IMR-90 (cell line): ENCODE measurements around the gene RASL10A. TPM values are rescaled to one million over a fixed set of nuclear protein-coding genes. Genes with fewer than 3 reads are reported as not detected.

Experiments used
- ATAC-seq: fragments of 200-7000 bp; cut with Tn5 transposase; 2 replicates; pipeline ENCODE4 v1.9.1; 2020; ENCODE audit warnings: low read depth, mild to moderate bottlenecking, moderate library complexity
- BruUV-seq: library from RNA; stranded (reverse); fragments of 400-500 nt; replicated peaks from 2 replicates; lab custom pipeline; 2021; lab: Mats Ljungman, UMichigan
- CTCF ChIA-PET: fragments of 300-600 bp; formaldehyde crosslinking; extraction: SDS; loops from one replicate; lab custom pipeline; 2021; ENCODE audit warnings: antibody characterized with exemption; lab: Yijun Ruan, JAX
- POLR2A ChIA-PET: fragments of 300-600 bp; sonication (Branson Sonifier 250); formaldehyde crosslinking; loops from one replicate; lab custom pipeline; 2022; ENCODE audit warnings: antibody characterized with exemption; ENCODE audit not compliant: unreplicated experiment; lab: Charles Lee
- DNase-seq: peaks from one replicate; pipeline ENCODE4 v3.0.0; 2013
- H2AFZ ChIP-seq: replicated peaks from 2 replicates; pipeline ENCODE3; 2013; ENCODE audit warnings: low read length, mild to moderate bottlenecking; ENCODE audit not compliant: poor library complexity
- H2AK5ac ChIP-seq: 2 replicates; pipeline ENCODE4 v1.6.1; 2013; ENCODE audit warnings: low read depth, low read length, inconsistent platforms
- H2AK9ac ChIP-seq: replicated peaks from 2 replicates; pipeline ENCODE3; 2013; ENCODE audit warnings: mild to moderate bottlenecking, low read depth, low read length, moderate library complexity; ENCODE audit not compliant: poor library complexity
- H2BK120ac ChIP-seq: 2 replicates; pipeline ENCODE4 v1.6.1; 2013; ENCODE audit warnings: low read depth, low read length, inconsistent platforms
- H2BK15ac ChIP-seq: 3 replicates; pipeline ENCODE4 v1.6.1; 2013; ENCODE audit warnings: low read depth, low read length, inconsistent platforms
- H2BK20ac ChIP-seq: 2 replicates; pipeline ENCODE4 v1.6.1; 2013; ENCODE audit warnings: low read depth, mild to moderate bottlenecking, inconsistent platforms, low read length, moderate library complexity
- H2BK5ac ChIP-seq: 2 replicates; pipeline ENCODE4 v1.6.1; 2013; ENCODE audit warnings: mild to moderate bottlenecking, low read depth, low read length, inconsistent platforms; ENCODE audit not compliant: poor library complexity, severe bottlenecking
- H3K14ac ChIP-seq: replicated peaks from 2 replicates; pipeline ENCODE4 v1.6.1; 2013; ENCODE audit warnings: low read depth, low read length, inconsistent platforms
- H3K18ac ChIP-seq: 2 replicates; pipeline ENCODE4 v1.6.1; 2013; ENCODE audit warnings: low read depth, low read length, control low read depth
- H3K23ac ChIP-seq: 2 replicates; pipeline ENCODE4 v1.6.1; 2013; ENCODE audit warnings: low read depth, low read length, inconsistent platforms
- H3K27ac ChIP-seq: 2 replicates; pipeline ENCODE4 v1.5.1; 2013; ENCODE audit warnings: mild to moderate bottlenecking, control low read depth, low read length; ENCODE audit not compliant: insufficient read depth
- H3K27me3 ChIP-seq: 2 replicates; pipeline ENCODE4 v1.6.1; 2013; ENCODE audit warnings: low read length; ENCODE audit not compliant: control insufficient read depth, insufficient read depth
- H3K36me3 ChIP-seq: 2 replicates; pipeline ENCODE4 v1.6.1; 2013; ENCODE audit warnings: low read length, mixed read lengths; ENCODE audit not compliant: control insufficient read depth, insufficient read depth
- H3K4ac ChIP-seq: 2 replicates; pipeline ENCODE4 v1.6.1; 2013; ENCODE audit warnings: low read depth, low read length, inconsistent platforms
- H3K4me1 ChIP-seq: 2 replicates; pipeline ENCODE4 v1.6.1; 2013; ENCODE audit warnings: low read length, mixed read lengths; ENCODE audit not compliant: control insufficient read depth, insufficient read depth
- H3K4me2 ChIP-seq: 2 replicates; pipeline ENCODE4 v1.6.1; 2013; ENCODE audit warnings: low read depth, mild to moderate bottlenecking, control low read depth, low read length, moderate library complexity
- H3K4me3 ChIP-seq: 2 replicates; pipeline ENCODE4 v1.5.1; 2013; ENCODE audit warnings: low read depth, mild to moderate bottlenecking, control low read depth, low read length, moderate library complexity; ENCODE audit not compliant: insufficient read depth
- H3K56ac ChIP-seq: 2 replicates; pipeline ENCODE4 v1.6.1; 2013; ENCODE audit warnings: low read length, inconsistent platforms; ENCODE audit not compliant: insufficient read depth; ENCODE audit errors: extremely low read depth
- H3K79me1 ChIP-seq, 2 experiments: 2 replicates each; pipeline ENCODE4 v1.6.1; 2013; ENCODE audit warnings: low read length in 2 of 2, inconsistent platforms in 1 of 2, low read depth in 1 of 2
- H3K9ac ChIP-seq: 2 replicates; pipeline ENCODE4 v1.6.1; 2013; ENCODE audit warnings: low read depth, low read length, control low read depth
- H3K9me1 ChIP-seq: 2 replicates; pipeline ENCODE4 v1.6.1; 2013; ENCODE audit warnings: low read length, inconsistent platforms; ENCODE audit not compliant: insufficient read depth
- H3K9me3 ChIP-seq: 2 replicates; pipeline ENCODE4 v1.6.1; 2013; ENCODE audit warnings: low read length; ENCODE audit not compliant: control insufficient read depth, insufficient read depth
- H4K20me1 ChIP-seq: 2 replicates; pipeline ENCODE4 v1.6.1; 2013; ENCODE audit warnings: low read length, inconsistent platforms; ENCODE audit not compliant: insufficient read depth
- H4K5ac ChIP-seq: 2 replicates; pipeline ENCODE4 v1.6.1; 2013; ENCODE audit warnings: mild to moderate bottlenecking, low read depth, low read length, control low read depth
- H4K8ac ChIP-seq, 2 experiments: 2 replicates each; pipeline ENCODE4 v1.6.1; 2013; ENCODE audit warnings: low read depth in 2 of 2, low read length in 2 of 2, control low read depth in 1 of 2, inconsistent platforms in 1 of 2
- H4K91ac ChIP-seq: 2 replicates; pipeline ENCODE4 v1.6.1; 2013; ENCODE audit warnings: low read depth, low read length, inconsistent platforms; ENCODE audit not compliant: insufficient read depth
- MXI1 ChIP-seq: IDR thresholded peaks from 2 replicates; pipeline ENCODE4 v1.6.1; 2012; ENCODE audit warnings: low read depth, mild to moderate bottlenecking, low read length, moderate library complexity, borderline replicate concordance
- POLR2A ChIP-seq: IDR thresholded peaks from 2 replicates; pipeline ENCODE4 v1.6.1; 2012; ENCODE audit warnings: mild to moderate bottlenecking, low read depth, low read length
- RCOR1 ChIP-seq: IDR thresholded peaks from 2 replicates; pipeline ENCODE4 v1.6.1; 2012; ENCODE audit warnings: mild to moderate bottlenecking, low read length, improper control_type of control experiment; ENCODE audit not compliant: insufficient replicate concordance
- RFX5 ChIP-seq: IDR thresholded peaks from 2 replicates; pipeline ENCODE4 v1.8.0; 2012; ENCODE audit warnings: low read depth, mild to moderate bottlenecking, low read length, moderate library complexity
- SMC3 ChIP-seq: fragments of 150-350 bp; IDR thresholded peaks from 2 replicates; pipeline ENCODE4 v1.6.1; 2016; ENCODE audit warnings: low read depth, mild to moderate bottlenecking, antibody characterized with exemption, low read length, moderate library complexity
- WGBS, 2 experiments: methylation state at CpG; one replicate each; pipeline versions ENCODE4 v1.1.5 to v1.1.7; 2013; ENCODE audit warnings: missing lambda C conversion rate in 2 of 2; ENCODE audit not compliant: insufficient read length in 1 of 2; ENCODE audit errors: extremely low coverage in 2 of 2; 5-methylcytosine and 5-hydroxymethylcytosine counted together
- dilution Hi-C: fragments of 300-500 bp; cut with HindIII; formaldehyde crosslinking; loops from one replicate; pipeline ENCODE4 v1.14.3; 2018; ENCODE audit warnings: low sequenced_read_pairs; ENCODE audit not compliant: unreplicated experiment
- in situ Hi-C: fragments of 300-500 bp; cut with MboI; formaldehyde crosslinking; loops from 3 replicates; pipeline ENCODE4 v1.14.3; 2019; ENCODE audit warnings: low sequenced_read_pairs, inconsistent platforms, mixed read lengths
- intact Hi-C: fragments of 100-400 bp; cut with micrococcal nuclease; formaldehyde crosslinking; loops from 2 replicates; pipeline ENCODE4 v1.10.0; 2022
- polyA plus RNA-seq, 3 experiments: library from polyadenylated mRNA; depleted of rRNA; stranded (reverse); fragments of >200 nt; gene quantifications; 2 replicates each; pipeline ENCODE4 v1.2.3, GENCODE V29; 2012; ENCODE audit warnings: low replicate concordance in 1 of 3
- total RNA-seq: library from RNA; depleted of rRNA; stranded (reverse); fragments of >200 nt; gene quantifications from 2 replicates; pipeline ENCODE4 v1.2.3, GENCODE V29; 2012

The RASL10A gene
- total and polyA plus RNA-seq, 2 of the 4 experiments (the other 2 are of a cell fraction) = 0.26 TPM; not detected in 1

GRCh38 chr22:29328055-29328454, 12.6 kb upstream of the RASL10A start:
- POLR2A ChIA-PET = no interaction called here

More at GRCh38 chr22:29328055-29328454, 12.6 kb upstream of the RASL10A start:
- Histone ChIP-seq H3K27me3 (no peaks in the 10 kb centered on the region), H3K9me3 (no peaks in the 10 kb centered on the region), H4K91ac (no peak overlapping the region), H3K4me2 (no peak overlapping the region), H2AK9ac (no peak overlapping the region), H3K4me1 (peaks cover 9% of the 10 kb centered on the region), H4K8ac (no peak overlapping the region), H3K23ac (no peak overlapping the region), H4K20me1 (no peaks in the 10 kb centered on the region; the same call in 1 of the 2 replicates), H3K9ac (no peak overlapping the region), H3K56ac (no peak overlapping the region), H2BK20ac (no peak overlapping the region), H3K18ac (no peak overlapping the region), H3K79me1 (no peaks in the 10 kb centered on the region), H3K14ac (no peak overlapping the region), H2AFZ (no peak overlapping the region), H3K9me1 (peaks cover 5% of the 10 kb centered on the region; the same call in 1 of the 2 replicates), H3K27ac (no peak overlapping the region), H3K4ac (no peak overlapping the region), H4K5ac (no peak overlapping the region), H2BK15ac (no peak overlapping the region), H3K4me3 (no peak overlapping the region), H2BK5ac (no peak overlapping the region), H3K36me3 (peaks cover 39% of the 10 kb centered on the region), H2AK5ac (no peak overlapping the region), H2BK120ac (no peak overlapping the region)
- BruUV-seq = no TSS peak
- in situ Hi-C loops = no loop called here
- no peak for TF ChIP-seq RCOR1
- TF ChIP-seq POLR2A = no peak
- no peak for TF ChIP-seq SMC3
- TF ChIP-seq RFX5 = no peak
- TF ChIP-seq MXI1 = no peak
- intact Hi-C loops = no loop called here
- dilution Hi-C loops = no loop called here
- CTCF ChIA-PET = interaction anchor here (0.5 to 0.6 kb wide), 2 partner anchors 18 to 142 kb away, joined by 4 to 8 read pairs; no protein-coding TSS in a partner anchor
- no CpG with 5 or more reads among the region's 5 CpGs for WGBS, 2 experiments
- no peak for ATAC-seq
- no peak for DNase-seq
